Natural killer cell (primary cell): ENCODE data around the gene C4orf50. TPM values are rescaled to one million over a fixed set of nuclear protein-coding genes. Genes with fewer than 3 reads are reported as not detected.
"Not testable (repeated sequence)": the region's sequence is repeated elsewhere in the genome, so short reads cannot be mapped to it uniquely, and the experiment has no call there.

ENCODE experiments used
- ATAC-seq, 3 donors: fragments of 150-1000 bp in 2 of 3; fragments of 200-7000 bp in 1 of 3; cut with Tn5 transposase; 1 replicate in 1 of 3; 2 replicates in 2 of 3; pipeline ENCODE4 v1.10.0; 2021; ENCODE audit warnings: mild to moderate bottlenecking in 2 of 3, moderate library complexity in 2 of 3
- DNase-seq, 2 donors: peaks; one replicate each; pipeline versions ENCODE4 v3.0.0 to v3.0.0-alpha.2; 2013 to 2021; ENCODE audit warnings: mixed read lengths in 1 of 2
- H3K27ac ChIP-seq: one replicate; pipeline ENCODE4 v1.5.1; 2013; ENCODE audit warnings: mild to moderate bottlenecking, low read length
- H3K27me3 ChIP-seq: one replicate; pipeline ENCODE4 v1.6.1; 2013; ENCODE audit warnings: low read length; ENCODE audit not compliant: control insufficient read depth, insufficient read depth
- H3K36me3 ChIP-seq: one replicate; pipeline ENCODE4 v1.6.1; 2013; ENCODE audit warnings: low read length; ENCODE audit not compliant: control insufficient read depth, insufficient read depth
- H3K4me1 ChIP-seq: one replicate; pipeline ENCODE4 v1.6.1; 2013; ENCODE audit warnings: low read length; ENCODE audit not compliant: control insufficient read depth, insufficient read depth
- H3K4me3 ChIP-seq: one replicate; pipeline ENCODE4 v1.5.1; 2013; ENCODE audit warnings: low read length
- H3K9me3 ChIP-seq: one replicate; pipeline ENCODE4 v1.6.1; 2013; ENCODE audit warnings: low read length; ENCODE audit not compliant: control insufficient read depth, insufficient read depth
- H3K27ac Mint-ChIP-seq, 2 donors: one replicate each; pipeline ENCODE4 v1.8.0; 2022; ENCODE audit warnings: mild to moderate bottlenecking in 2 of 2, mixed read lengths in 2 of 2, moderate library complexity in 1 of 2
- H3K27me3 Mint-ChIP-seq, 2 donors: one replicate each; pipeline ENCODE4 v1.8.0; 2022; ENCODE audit warnings: low read depth in 2 of 2, mixed read lengths in 2 of 2
- H3K36me3 Mint-ChIP-seq: one replicate; pipeline ENCODE4 v1.8.0; 2022; ENCODE audit warnings: mixed read lengths
- H3K4me1 Mint-ChIP-seq, 2 donors: one replicate each; pipeline ENCODE4 v1.8.0; 2022; ENCODE audit warnings: mixed read lengths in 2 of 2
- H3K4me3 Mint-ChIP-seq: one replicate; pipeline ENCODE4 v1.8.0; 2022; ENCODE audit warnings: mild to moderate bottlenecking, moderate library complexity, mixed read lengths
- H3K9me3 Mint-ChIP-seq, 2 donors: one replicate each; pipeline ENCODE4 v1.8.0; 2022; ENCODE audit warnings: mixed read lengths in 2 of 2
- CTCF ChIP-seq: fragments of 200-600 bp; IDR thresholded peaks from one replicate; pipeline ENCODE4 v1.8.0; 2022; ENCODE audit warnings: antibody characterized with exemption
- WGBS: methylation state at CpG from one replicate; pipeline ENCODE4 v1.1.7; 2013; ENCODE audit warnings: missing lambda C conversion rate; ENCODE audit not compliant: insufficient coverage; 5-methylcytosine and 5-hydroxymethylcytosine counted together
- intact Hi-C: fragments of 100-400 bp; cut with micrococcal nuclease; formaldehyde crosslinking; loops from one replicate; pipeline ENCODE4 v1.14.2; 2022
- total RNA-seq, 4 donors: library from RNA; stranded (reverse); fragments of 120-200 nt in 1 of 4; gene quantifications; one replicate each; pipeline versions ENCODE4 v1.2.3 to v1.2.4, GENCODE V29; 2013 to 2022

Gene C4orf50
- total RNA-seq, 3 donors from 2014 or later (not counting 1 experiment from before 2014, with no cell fraction given): 0.63 to 2.7 (median 1.8) TPM

DNA sequence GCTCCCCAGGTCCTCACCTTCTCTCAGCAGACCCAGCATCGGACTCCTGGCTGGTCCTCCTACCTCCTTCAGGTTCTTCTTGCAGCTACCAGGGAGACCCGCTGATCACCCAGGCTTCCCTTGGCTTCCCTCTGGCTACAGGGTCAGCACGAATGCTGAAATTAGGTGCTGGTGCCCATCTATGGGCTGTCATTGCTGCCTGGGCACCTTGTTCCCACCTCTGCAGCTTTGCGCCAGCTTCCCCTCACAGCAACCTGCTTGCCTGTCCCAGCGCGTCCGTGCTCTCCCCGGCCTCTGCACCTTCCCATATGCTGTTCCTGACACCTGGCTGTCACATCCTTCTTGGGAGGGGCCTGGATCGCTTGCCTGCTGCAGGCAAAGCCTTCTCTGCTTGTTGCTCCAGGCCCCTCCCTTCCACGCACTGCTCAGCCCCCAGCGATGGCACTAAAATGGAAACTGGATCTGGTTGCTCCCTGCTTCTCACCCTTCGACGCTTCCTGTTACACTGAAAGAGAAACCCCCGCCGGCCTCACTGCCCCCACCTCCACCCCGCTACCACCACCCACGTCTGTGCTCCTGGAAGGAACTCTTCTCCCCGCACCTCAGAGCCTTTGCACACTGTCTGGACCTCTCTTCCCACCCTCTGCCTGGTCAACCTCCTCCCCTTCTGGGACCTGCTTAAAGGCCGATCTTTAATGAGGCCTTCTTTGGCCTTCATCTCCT is 22.2 kb downstream of the C4orf50 start:
- Mint-ChIP-seq H3K4me1 (peaks cover 0 to 5% of the 10 kb centered on the region in 2 donors), H3K36me3 (no peaks in the 10 kb centered on the region), H3K4me3 (no peak overlapping the region), H3K27me3 (no peaks in the 10 kb centered on the region), H3K27ac (no peak overlapping the region), H3K9me3 (no peaks in the 10 kb centered on the region)
- no peak for TF ChIP-seq CTCF
- ATAC-seq: no peak
- Histone ChIP-seq H3K4me3 (no peak overlapping the region), H3K36me3 (no peaks in the 10 kb centered on the region), H3K27me3 (no peaks in the 10 kb centered on the region), H3K9me3 (no peaks in the 10 kb centered on the region), H3K27ac (no peak overlapping the region), H3K4me1 (no peaks in the 10 kb centered on the region)
- DNase-seq: no peak
- WGBS: 60% methylated on average over 18 of the region's 19 CpGs
- intact Hi-C loops: no loop called here

DNA sequence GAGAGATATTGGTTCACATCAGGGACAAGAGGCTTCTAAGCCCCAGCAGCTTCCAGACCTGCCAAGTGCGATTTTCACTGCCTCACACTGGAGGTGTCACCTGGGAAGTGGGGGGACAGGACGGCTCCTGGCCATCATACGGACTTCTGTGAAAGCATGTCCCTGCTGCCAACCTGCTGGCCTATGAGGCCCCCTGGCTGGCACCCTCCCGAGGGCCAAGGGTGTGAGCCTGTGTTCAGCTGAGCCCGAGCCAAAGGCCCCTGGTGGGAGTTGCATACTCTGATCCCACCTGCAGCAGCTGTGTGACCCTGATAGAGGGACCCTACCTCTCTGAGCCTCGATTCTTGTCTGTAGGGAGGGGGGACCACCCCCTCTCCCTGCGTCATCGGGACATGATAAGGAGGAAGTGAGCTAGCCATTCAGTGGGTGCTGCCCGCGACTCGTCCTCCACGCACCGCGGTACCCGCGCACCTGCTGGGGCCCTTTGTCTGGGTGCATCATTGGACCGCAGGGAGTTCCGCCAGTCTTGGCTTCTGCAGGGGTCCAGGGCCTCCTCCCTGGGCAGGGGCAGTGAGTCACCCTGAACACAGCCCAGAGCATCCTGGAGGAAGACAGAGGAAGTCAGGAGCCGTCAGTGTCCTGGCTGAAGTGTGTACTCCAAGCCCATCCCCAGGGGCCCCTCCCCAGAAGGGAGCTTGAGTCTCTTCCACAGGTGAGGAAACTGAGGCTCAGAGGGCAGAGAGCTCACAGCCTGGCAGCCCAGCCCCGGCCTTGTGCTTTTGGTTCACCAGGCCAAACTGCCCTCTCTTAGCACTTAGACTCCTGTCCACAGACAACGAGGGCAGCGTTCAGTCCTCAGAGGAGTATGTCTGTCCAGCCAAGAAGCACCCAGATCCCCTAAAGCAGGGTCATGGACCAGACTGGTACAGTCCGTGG is 24.1 kb downstream of the C4orf50 start:
- DNase-seq (no peak), ATAC-seq (no peak)
- intact Hi-C loops: no loop called here
- no peak overlapping the region for H3K4me3 Mint-ChIP-seq
- H3K4me1 Mint-ChIP-seq: peaks cover 0 to 5% of the 10 kb centered on the region in 2 donors
- H3K4me1 ChIP-seq: no peaks in the 10 kb centered on the region
- no peaks in the 10 kb centered on the region for H3K9me3 Mint-ChIP-seq
- H3K9me3 ChIP-seq: no peaks in the 10 kb centered on the region
- no peak for TF ChIP-seq CTCF
- H3K4me3 ChIP-seq: no peak overlapping the region
- H3K27ac Mint-ChIP-seq: no peak overlapping the region
- H3K36me3 Mint-ChIP-seq: no peaks in the 10 kb centered on the region
- peaks cover 0 to 5% of the 10 kb centered on the region in 2 donors for H3K27me3 Mint-ChIP-seq
- no peak overlapping the region for H3K27ac ChIP-seq
- 89% methylated on average over 23 of the region's 23 CpGs for WGBS
- no peaks in the 10 kb centered on the region for H3K36me3 ChIP-seq
- no peaks in the 10 kb centered on the region for H3K27me3 ChIP-seq

DNA sequence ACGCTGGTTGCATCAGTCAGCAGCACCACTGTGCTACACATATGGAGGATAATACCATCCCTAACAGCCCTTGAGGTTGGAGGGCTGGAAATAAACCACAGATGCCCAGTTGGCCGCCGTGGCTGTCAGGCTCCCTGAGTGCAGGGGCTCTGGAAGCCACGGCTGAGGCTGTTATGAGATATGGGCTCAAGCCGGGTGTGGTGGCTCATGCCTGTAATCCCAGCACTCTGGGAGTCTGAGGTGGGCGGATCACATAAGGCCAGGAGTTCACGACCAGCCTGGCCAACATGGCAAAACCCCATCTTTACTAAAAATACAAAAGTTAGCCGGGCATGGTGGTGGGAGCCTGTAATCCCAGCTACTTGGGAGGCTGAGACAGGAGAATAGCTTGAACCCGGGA is 24.9 kb downstream of the C4orf50 start:
- H3K4me3 ChIP-seq, H3K4me1 Mint-ChIP-seq, H3K27ac Mint-ChIP-seq, intact Hi-C loops, DNase-seq, H3K4me3 Mint-ChIP-seq, H3K4me1 ChIP-seq, H3K9me3 Mint-ChIP-seq, ATAC-seq, H3K36me3 Mint-ChIP-seq, H3K27ac ChIP-seq, H3K9me3 ChIP-seq, H3K36me3 ChIP-seq, H3K27me3 ChIP-seq: not testable (repeated sequence)
- 68% methylated on average over 8 of the region's 9 CpGs for WGBS
- peaks cover 0 to 13% of the 10 kb centered on the region in 2 donors for H3K27me3 Mint-ChIP-seq

DNA sequence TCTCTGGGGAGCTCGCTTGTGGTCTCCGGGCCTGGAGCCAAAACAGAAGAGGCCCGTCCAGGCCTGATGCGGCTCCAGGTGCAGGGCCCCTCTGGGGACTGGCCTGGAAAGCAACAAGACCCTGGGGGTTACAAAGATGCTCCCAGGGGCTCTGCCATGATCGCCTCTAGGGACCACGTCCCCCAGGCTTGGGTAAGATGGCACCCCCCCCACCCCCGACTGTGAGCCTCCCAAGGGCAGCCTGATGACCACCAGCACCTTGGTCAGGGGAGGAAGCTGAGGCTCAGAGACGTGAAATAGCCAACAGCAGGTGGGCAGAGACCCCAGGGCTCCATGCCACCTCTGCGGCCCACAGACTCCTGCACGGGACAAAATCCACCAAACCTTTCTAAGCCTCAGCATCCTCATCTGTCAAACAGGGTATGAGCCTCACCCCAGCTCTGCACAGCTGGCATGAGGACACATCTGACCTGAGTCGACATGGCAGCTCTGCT is 25.4 kb downstream of the C4orf50 start:
- DNase-seq (no peak), ATAC-seq (no peak)
- H3K4me1 ChIP-seq: no peaks in the 10 kb centered on the region
- no peaks in the 10 kb centered on the region for H3K27me3 ChIP-seq
- intact Hi-C loops: no loop called here
- Mint-ChIP-seq H3K4me3 (no peak overlapping the region), H3K36me3 (no peaks in the 10 kb centered on the region), H3K27me3 (peaks cover 0 to 14% of the 10 kb centered on the region in 2 donors), H3K27ac (no peak overlapping the region), H3K9me3 (no peaks in the 10 kb centered on the region), H3K4me1 (no peaks in the 10 kb centered on the region)
- H3K4me3 ChIP-seq: no peak overlapping the region
- no peaks in the 10 kb centered on the region for H3K9me3 ChIP-seq
- no peak overlapping the region for H3K27ac ChIP-seq
- WGBS: 70% methylated on average over 11 of the region's 11 CpGs
- TF ChIP-seq CTCF: no peak
- H3K36me3 ChIP-seq: no peaks in the 10 kb centered on the region
